Activated T-cell treated with anti-CD3 and anti-CD28 coated beads for 1 hour (primary cell): ENCODE data around the gene SORCS2.

Experiments
- DNase-seq: peaks from one replicate; pipeline ENCODE4 v3.0.0-alpha.2; 2020; ENCODE audit warnings: low read depth

The SORCS2 gene

DNA sequence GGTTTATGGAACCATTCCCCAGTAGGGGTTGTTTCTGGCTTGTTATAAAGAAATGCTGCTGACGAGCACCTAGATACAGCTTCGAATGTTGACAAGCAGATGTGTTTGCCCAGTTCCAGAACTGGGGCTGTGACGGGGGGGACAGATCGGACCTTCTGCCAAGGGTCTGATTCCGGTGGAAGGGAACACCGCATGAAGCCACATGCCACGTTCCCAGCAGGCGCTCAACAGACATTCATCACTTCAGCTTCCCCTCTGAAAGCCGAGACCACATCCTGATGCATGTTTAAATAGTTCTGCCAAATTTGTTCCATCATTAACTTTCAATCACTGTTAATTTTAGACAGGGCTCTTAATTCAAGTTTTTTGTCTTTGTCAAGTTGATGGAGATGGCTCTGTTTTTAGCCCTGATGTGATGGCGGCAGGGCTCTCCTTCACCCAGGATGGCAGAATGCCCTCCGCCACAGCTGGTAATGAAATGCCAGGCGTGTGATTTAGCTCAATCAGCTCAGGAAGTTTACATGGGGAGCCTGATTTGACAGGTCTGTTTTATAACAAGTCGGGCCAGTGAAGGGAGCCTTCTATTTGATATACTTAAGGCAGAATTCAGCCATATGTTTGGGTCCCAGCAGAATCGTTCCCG lies 185.0 kb downstream of the SORCS2 start:
- DNase-seq, result no peak

DNA sequence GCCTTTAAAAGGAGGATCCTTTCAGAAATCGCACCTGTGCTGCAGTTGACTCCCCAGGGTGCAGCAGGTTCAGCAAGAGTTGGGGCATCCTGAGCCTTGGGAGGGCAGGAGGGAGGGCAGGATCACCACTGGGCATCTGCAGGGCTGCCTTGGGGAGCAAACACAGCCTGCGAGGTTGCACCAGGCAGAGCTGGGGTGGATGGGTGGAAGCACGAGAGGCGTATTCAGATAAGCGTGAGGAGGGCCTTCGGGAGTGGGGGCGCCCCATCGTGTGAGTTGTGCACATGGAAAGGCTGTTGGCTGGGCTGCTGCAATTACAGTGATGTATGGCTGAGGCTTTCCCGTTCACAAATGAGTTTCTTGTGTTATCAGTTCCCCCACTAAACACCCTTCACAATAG lies 186.8 kb downstream of the SORCS2 start:
- DNase-seq, result no peak

DNA sequence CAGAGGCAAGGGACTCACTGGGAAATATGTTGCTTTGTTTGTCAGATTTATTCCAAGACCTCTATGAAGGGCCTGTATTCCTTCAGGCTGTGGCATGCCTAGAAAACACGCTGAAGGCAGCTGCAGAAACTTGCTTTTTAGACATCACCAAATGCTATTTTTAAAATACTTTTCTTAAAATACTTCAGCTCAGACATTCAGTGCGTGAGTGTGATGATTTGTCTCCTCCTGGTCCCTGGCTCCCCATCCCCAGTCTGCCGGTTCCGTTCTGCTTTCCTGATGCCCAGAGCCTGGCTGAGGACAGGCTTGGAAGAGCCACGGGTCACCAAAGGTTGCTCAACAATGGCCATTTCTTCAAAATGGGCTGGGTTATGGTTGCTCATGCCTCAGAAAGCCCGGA lies 187.4 kb downstream of the SORCS2 start:
- no peak for DNase-seq

DNA sequence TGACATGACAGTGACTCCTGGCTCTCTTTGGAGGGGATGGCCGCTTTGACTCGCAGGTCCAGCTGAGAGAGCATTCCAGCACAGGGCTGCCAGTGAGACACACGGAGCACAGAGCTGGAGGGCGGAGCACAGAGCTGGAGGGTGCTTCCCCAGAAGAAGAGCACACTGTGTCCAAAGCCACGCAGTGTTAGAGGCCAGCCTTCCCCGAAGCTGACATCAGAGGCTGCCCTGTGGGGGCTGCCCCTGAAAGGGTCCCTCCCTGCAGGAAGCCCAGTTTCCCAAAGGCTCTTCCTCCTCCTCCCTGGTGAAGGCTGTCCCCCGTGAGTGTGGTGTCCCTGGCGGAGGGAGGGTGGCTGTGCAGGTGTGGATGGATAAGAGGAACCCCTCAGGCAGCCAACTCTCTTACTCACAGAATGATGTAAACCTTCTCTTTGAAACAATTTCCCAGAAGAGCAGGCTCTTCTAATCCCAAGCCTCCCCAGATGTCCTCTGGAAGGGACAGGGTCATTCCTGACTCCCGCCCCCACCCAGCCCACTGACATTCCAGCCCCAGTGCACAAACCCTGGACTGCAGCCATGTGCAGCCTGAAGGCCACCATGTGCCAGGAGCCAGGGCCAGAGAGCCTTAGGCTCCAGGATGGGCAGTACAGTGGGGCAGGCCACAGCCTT lies 189.0 kb downstream of the SORCS2 start:
- DNase-seq, result no peak

DNA sequence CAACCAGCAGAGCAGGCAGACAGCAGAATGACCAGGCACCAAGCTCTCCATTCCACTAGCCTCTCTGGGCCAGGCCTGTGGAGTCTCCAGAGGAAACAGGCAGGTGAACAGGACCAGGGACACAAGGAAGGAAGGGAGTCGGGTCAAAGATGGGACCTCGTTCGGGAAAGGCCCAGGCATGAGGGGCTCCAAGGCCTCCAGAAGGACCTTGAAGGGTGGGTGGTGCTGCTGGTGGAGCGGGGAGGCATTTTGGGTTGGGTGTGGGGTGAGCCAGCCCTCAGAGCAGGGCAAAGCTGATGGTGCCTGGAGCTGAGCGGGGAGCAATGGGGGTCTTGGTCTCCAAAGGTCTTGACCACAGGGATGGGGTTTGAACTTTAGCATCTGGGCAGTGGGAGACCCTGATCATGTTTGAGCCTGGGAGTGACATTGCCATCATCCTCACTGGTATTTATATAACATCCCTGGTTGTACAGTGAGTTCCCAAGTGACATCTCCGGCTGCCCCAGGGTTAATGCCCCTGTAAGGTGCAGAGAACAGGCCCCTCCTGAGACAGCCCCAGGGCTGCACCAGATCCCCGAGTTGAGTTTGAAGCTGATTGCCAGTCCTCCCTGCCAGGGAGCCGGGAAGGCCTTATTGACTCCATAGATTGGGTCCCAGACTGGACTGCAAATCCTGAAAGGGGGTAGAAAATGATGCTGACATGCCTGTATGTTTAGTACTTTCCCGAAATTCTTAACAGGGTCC lies 189.7 kb downstream of the SORCS2 start:
- no peak for DNase-seq

DNA sequence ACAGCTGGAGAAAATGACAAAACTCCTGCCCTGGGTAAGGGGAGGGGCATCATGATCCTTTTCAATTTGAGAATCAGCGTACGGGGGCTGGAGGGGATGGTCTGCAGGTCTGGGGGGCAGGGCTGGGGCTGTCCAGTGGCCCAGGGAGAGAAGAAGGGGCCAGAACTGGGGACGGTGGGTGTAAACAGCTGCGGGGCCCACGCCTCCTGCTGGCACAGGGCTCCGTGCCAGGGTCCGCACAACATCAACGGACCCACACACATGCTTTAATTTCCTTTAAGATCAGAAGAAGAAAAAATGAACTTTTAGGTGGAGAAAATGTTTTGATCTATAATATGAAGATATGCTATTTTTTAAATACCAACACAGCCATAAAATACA lies 190.3 kb downstream of the SORCS2 start:
- no peak for DNase-seq

DNA sequence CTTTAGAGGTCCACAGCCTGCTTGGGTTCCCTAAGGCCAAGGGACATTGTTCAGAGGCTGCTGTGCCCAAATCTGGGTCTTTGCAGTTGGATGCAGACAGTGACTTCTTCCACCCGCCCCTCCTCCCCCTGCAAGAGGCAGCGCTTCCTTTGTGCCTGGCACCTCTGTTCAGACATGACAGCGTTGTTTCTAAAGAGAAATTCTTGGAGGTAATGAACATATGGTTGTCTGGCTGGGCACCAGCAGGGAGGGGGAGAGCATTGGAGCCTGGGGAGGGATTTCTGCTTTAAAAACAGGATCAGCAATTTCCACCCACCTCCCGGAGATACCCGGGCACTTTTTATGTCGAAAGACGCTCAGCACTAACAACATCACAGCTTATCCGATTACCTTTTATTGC lies 190.9 kb downstream of the SORCS2 start:
- no peak for DNase-seq

DNA sequence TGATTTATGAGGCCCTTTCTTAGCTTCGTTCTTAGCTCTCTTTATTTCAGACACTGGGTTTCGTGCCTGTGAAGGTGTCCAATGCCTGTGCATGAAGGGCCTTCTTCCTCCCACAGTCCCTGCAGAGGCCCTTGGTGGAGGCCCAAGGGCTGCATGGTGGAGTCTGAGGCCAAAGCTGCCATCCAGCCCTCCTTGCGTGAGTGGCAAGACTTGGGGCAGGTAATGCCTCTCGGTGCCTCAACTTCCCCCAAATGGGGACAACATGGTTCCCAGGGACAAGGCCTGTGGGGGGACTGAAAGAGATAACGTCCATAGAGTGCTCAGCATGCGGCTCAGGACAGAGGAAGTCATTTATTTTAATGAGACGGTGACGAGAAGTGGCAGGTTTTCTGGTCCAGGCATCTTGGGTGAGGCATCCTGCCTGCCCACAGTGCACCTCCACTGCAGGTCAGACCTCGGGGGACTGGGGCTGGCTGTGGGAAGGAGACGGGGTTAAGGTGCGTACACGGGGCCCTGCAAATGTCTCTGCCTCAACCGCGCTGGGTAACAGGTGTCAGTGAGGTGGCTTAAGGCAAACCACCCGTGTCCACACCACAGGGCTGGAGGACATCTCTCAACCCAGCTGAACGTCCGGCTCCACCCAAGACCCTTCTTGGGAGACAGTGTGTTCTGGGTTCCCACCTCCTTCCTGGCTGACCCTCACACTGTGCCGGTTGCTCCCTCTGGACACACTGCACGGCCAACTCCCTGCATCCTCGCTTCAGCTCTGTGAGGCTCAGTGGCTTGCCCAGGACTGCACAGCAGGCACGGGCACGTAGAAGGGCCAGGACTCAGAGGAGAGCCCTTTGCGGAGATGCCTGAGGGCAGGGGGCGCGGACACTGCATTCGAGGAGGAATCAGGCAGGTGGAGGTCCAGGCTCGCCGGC lies 191.9 kb downstream of the SORCS2 start:
- no peak for DNase-seq

DNA sequence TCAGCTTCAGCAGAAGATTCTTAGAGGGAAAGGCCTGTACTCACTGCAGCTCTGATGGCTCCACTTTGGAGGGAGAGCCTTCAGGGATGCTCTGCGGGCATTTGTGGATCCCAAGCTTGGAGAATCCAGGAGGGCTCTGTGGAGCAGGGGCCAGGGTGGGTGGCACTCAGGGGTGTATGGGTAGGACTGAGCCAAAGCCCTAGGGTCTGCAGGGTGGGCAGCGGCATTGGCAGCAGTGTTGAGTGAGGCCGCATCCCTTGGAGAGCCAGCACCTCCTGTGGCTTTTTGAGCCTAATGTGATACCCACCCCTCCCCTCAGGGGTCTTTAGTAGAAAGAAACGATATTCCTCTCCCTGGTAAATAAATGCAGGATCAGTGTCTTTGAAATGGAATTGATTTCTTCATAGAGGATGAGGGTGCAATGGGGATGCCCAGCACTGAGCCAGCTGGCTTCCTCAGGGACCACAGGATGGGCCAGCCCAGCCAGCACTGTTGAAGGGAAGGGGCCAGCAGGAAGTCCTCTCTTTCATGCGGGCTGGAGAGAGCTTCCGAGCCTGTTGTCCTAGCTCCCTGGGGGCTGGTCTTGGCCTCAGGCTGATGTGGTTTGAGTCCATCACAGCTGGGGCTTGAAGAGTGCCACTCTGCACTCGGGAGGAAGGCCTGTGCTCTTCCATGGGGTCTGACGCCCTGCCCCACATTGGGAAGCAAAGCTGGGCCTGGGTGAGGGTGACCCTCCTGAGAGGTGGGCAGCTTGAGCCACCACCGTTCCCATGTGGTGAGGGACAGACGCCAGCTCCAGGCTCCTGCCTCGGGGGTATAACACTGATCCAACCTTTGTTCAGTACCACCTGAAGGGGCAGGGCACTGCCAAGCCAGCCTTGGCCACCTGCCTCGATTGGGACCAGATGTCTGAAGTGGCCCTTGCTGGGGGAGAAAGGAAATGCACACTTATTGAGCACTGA lies 192.9 kb downstream of the SORCS2 start:
- DNase-seq, result no peak

DNA sequence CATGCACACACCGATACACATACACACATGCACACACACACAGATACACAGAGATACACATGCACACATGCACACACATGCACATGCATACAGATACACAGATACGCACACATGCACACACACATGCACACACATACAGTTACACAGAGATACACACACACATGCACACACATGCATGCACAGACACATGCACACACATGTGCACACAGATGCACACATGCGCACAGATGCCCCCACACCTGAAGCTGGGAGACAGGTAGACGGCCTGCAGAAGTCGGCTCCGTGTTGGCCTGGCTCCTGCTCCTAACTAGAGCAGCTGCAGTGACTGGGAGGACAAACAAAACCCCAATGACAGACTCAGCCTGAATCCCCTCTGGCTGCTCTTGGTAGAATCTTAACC lies 195.6 kb downstream of the SORCS2 start:
- DNase-seq, result no peak

DNA sequence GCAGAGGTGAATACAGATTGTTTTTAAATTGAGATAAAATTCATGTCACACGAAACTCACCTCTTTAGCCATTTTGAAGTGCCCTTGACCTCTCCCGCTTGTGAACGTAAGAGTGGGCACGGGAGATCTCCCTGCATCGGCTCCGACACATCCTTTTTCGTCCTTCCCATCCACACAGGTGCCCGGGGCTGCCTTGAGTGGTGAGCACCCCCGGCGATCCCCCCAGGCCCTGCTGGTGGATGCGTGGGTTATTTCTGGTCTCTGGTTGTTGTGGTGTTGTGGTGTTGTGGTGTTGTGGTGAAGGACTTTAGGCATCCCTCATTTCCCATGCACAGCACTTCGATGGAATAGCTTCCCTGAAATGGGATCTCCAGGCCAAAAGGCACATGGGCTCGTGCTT lies 196.3 kb downstream of the SORCS2 start:
- DNase-seq, result no peak

DNA sequence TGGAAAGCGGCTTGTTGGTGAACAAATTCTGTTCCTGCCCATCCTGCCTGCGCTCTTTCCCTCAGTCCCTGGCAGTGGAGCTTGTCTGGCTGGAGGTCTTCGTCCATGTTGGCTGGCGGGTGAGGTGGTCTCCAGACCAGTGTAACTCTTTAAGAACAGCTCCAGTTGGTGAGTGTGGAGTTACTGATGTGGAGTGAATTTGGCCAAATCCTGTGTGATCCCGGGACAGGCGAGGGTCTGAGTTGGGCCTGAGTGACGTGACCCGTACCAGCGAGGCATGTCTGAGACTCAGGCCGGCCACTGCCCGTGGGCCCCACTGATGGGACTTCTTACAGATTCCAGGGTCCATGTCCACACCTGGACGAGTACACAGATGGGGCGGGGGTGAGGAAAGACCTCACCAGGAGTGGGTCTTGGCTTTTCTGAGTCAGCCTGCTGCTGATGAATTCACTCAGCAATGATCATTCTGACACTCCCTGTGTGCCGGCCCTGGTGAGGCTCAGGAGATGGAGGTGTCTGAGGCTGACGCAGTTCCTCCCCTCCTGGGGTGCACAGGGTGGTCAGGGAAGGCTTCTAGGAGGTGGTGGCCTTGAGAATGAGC lies 196.9 kb downstream of the SORCS2 start:
- DNase-seq, result no peak

DNA sequence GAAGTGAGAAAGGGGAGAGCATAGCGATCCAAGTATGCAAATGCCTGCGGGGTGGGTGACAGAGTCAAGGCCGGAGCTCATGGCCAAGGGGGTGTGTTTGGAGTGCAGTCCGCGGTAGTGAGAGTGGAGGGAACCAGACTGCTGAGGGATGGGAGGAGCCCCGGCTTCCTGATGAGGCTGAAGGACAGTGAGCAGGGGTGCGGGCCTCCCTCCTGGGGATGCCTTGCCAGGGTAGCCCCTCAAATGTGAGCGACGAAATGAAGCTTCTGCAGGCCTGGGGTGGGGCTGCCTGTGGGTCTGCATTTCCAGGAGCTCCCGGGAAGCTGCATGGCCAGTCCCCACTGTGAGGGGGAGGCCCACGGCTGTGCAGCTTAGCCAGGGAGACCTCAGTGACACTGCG lies 197.4 kb downstream of the SORCS2 start:
- DNase-seq, result no peak

DNA sequence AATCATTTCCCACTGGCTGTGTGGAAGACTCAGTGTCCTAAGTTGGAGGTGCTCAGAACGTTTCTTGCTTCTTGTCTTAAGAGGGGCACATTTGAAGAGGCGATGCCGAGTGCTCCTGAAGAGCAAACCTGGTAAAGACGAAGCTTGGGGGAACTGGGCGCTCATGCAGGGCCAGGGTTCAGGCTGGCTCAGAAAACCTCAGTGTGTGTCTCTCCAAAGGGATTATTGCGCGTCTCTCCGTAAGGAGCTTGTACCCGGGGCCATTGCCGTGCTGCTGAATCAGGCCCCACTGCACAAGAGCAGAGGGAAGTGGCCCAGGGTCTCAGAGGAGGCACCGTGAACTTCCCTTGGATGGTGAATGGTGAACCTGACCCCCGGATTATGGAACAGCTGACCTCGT lies 198.0 kb downstream of the SORCS2 start:
- DNase-seq, result no peak

DNA sequence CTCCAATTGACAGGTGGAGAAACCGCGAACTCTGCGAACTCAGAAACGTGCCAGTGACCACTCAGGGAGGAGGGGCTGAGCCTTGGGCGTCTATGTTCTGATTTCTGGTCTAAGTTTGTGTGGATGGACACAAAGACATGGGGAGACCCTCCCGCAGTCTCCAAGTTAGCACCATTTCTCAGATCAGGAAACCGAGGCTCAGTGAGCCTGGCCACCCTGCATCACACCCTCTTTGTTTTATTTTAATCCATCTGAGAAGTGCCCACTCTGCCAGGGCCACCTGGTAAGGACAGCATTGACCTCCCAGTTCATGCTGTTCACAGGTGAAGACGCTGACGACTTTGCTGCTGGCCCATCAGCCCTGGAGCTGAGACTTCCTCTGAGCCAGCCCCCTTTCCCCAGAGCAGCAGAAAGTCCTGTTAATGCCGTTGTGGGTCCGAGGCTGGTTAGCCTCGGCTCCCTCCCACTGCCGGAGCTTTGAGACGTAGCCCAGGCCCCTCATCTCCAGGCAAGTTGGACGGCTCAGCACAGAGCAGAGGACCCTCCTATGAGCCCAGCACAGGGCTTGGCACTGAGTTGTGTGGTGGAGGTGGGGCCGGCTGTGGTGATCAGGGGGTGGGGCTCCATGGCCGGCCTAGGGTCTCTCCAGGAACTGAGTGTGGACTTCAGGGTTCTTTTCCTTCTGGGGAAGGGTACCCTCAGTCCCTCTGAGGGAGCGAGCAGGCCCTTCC lies 198.7 kb downstream of the SORCS2 start:
- no peak for DNase-seq

DNA sequence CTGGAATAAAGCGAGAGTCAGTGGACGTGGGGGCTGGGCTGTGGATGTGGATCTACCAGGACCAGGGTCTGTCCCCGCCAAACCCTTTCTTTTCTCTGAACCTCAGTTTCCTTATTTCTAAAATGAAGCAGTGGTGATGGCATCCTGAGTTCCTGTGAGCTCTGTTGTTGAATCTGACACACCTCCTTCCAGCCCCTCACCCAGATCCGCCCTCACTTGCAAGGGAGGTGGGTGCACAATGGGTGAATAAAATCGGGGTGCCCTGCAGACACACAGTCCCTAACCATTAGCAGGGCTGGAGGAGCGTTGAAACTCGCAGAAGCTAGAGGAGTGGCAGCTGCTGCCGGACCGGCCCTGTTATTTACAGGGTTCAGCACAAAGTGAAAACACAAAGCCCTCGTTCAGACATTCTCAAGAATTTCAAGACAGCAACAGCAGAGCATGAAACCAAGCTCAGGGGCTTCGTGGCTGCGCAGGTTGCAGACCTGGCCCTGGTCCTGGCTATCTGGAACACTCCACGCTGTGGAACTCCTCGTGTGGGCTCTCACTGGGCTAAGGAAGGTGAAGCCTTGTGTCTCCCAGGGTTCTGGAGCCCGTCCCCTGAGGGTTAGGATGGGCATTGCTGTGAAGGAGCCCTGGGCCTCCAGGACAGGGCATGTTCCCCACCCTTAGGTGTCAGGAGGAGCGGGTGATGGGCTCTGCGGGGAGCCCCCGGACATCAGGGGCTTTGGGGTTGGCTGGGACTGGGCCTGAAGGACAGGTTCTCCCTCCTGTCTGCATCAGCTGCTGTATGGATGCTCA lies 199.5 kb downstream of the SORCS2 start:
- DNase-seq, result no peak

DNA sequence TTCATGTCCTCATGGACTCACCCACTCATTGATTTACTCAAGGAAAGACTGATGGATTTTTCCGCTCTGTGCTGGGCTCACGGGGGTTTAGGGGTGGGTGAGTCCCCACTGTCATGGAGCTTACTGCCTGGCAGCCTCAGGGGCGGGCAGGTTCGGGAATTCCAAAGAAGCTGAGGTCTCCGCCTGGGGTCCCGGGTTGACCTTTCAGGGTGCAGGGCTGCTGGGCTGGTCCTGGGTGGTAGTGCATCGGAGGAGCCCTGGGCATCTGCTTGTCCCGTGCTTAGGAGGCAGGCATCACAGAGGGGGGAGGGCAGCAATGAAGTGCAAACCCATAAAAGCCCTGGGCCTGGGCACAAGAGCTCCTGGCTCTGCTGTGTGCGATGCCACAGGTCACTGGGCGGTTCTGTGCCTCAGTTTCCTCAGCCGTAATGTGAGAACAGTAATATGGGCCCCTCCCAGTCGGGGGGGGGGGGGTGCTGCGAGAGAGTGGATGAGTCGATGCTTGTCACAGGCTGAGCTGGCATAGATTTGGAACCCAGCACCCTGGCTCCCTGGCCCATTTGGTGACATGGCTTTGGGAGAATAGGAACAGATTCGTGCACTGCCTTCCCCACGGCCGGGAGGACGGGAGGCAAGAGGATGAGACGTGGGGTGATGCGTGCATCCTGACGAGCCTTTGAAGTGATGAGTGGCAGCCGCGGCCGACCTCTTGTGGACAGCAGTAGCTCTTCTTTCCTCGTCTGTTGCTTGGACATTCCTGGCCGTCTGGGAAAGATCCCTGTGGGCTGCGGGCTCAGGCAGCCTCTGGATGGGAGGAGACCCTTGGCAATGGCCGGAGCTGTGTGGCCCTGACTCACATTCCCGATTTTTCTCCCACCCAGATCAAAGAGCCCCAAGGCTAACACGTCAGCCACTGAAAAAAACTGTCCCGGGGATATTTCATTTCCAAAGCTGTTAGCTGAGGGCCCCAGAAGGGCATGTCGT lies 200.4 kb downstream of the SORCS2 start:
- no peak for DNase-seq
